HG02678 (cell line): ENCODE measurements around the gene KCNMA1.
"Not testable (repeated sequence)": the region's sequence is repeated elsewhere in the genome, so short reads cannot be mapped to it uniquely, and the experiment has no call there.

Experiments used
- ATAC-seq: cut with Tn5 transposase; IDR thresholded peaks from one replicate; pipeline ENCODE4 v1.9.1; 2021; ENCODE audit warnings: mild to moderate bottlenecking, moderate library complexity; ENCODE audit not compliant: unreplicated experiment

KCNMA1 gene

DNA sequence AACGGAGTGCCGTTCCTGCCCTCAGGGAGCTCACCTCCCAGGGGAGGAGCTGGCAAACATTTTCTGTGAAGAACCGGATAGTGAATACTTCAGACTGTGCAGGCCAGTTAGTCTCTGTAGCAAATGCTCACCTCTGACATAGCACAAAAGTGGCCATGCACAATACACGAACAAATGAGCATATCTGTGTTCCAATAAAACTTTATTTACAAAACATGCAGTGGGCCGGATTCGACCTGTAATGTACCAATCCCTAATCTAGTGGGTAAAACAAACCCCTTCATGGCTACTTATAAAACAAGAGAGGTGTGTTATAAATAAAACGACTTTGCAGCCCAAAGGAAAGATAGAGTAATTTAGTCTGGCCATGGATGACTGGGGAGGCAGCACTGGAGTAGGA, 48.7 kb downstream of the KCNMA1 start:
- no peak for ATAC-seq

DNA sequence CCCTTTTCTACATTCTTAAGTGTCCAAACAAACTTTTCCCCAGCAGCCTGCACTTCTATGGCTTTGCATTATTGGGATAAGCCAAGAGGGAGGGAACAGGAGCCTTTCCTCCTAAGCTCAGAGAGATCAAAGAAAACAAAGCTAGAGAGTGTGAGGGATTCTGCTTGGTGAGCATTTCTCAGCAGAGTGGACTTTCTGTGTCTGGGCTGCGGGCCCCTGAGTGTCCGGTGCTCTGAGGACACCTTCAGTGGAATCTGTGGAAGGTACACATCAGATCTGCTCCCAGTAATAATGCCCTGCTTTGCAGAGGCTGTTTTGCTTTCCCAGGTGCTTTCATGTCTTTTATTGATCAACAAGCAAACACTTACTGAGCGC, 50.2 kb downstream of the KCNMA1 start:
- ATAC-seq, result no peak

DNA sequence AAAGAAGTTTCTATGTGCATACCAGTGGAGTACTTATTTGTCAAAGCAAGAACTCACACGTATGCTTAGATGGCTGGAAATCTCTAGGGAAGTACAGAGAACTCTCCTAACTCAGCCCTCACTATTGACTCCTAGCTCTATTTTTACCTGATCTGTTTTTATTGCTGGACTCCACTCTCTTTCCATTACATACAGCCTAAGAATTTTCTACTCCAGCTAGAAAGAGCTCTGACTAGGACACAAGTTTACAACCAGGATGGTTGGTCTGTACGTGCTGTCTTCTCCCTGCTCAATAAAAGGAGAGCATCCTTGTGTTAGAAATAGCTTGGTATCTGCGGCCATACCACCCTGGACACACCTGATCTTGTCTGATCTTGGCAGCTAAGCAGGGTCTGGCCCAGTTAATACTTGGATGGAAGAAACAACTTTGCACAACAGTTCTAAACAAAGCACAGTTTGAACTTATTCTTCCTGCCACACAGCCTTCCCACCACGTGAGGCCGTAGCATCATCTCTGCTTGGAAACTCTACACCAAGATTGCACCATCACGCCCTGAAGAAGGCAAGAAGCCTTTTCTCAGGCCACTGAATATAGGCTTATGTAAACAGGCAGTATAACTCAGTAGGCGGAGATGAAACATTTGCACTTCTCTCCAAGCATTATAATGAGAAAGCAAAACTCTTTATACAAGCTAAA, 50.7 kb downstream of the KCNMA1 start:
- no peak for ATAC-seq

DNA sequence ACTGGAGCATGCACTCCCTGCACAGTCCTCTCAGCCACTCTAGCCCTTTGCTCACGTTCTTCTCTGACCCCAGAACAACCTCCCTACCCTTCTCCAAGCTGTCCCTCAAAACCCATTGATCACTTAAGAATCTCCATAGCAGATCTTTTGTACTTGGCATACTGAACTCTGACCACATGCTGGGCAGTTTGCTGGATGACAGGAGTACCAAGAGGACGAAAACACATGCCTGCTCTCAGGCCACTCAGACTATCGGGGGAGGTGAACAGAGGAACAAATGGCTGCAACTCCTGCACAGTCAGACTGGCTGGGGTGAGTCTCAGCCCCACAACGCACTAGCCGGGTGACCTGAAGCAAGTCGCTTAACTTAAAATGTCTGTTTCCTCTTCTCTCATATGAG, 52.7 kb downstream of the KCNMA1 start:
- no peak for ATAC-seq

DNA sequence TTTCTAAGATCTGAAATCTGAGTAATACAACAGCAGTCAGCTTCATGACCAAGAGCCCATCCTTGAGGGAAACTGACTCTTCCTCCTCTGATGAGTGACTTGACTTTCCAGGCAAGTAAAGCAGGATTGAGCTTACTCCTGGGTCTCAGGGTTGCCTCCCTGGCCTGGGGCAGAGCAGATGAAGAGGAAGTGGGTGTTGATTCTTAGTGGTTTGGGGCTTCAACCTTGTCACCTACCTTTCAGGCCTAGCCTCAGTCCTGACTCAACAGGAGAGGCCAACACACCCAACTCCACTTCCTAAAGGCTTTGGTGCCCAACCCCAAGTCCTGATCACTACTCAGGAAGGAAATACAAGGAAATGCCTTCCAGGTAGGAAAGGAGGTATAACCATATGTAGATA, 54.1 kb downstream of the KCNMA1 start:
- no peak for ATAC-seq

DNA sequence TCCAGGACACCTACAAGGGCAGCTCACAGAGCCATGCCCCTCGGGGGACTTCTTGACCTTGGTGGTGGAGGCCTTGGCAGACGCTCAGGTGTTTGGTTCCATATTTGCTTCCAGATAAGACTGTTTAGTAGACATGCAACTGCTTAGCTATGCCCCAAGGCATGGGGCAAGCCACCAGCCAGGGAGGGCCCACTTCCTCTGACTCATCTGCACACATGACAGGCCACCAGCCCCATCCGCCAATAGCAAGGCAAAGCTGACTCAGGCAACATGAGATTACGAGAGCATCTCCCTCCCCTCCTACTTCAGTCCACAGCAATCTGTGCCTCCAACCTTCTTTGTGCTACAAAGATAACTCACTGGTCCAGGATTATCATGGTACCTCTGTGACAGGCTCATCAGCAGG, 54.9 kb downstream of the KCNMA1 start:
- ATAC-seq, result no peak

DNA sequence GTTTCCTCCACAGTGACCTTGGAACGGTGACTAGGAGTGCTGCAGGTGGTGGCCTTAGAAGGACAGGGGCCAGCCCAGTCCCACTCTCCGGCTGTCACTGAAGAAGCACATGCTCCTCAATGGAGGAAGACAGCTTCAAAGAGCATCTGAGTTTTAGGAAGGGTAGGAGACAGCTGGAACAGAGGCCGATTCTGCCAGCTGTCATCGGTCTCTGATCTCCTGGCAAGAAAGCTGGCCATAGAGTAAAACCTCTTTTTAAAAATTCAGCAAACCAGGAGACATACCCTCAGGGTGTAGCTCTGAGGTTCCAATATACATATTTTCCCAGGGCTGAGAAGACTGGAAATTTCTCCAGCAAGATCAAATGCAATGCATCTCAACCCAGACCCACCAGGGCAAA, 55.9 kb downstream of the KCNMA1 start:
- no peak for ATAC-seq

DNA sequence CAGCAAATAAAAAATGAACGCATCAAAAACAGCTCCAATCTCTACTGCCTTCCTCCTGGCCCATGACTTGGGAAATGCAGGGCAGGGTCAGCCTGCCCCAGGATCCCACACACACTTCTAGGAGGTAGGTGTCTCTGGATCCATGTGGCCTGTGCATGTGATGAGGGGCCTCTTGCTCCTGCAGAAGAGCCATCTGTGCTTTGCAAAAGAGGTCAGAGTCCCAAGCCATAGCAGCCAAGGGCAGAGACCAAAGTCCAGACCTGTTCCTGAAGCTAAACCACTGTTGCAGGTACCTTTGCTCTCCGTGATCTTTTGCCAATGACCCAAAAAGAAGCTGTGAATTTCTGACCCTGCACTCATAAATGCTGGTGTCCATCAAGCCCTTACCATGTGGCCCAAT, 57.1 kb downstream of the KCNMA1 start:
- ATAC-seq, result no peak

DNA sequence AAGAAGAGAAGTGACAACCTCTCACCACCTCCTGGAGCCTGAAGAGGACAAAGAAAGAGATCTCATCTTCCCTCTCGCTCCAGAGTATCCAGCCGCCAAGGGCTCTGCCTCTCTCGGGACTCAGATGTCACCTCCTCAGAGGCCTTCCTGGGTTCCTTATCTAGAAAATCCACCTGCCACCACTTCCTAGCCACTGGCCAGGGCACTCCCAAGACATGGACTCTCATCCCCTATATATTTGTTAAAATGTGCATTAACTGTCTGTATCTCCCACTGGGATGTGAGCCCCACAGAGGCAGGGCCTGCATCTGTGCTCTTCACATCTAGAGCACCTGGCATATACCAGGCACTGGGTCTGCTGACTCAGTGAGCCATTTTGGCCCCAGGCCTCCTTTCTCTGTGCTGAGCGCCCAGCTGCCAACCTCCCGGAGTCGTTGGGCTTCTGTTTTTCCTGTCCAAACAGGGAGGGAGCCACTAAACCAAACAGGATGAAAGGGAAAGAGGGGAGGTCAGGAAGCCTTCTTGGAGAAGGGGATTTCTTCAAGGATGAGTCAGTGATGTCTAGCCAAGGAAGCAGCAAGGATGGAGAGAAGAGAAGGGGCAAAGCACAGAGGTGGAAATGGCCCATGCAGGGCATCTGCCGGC, 58.9 kb downstream of the KCNMA1 start:
- ATAC-seq, result no peak

DNA sequence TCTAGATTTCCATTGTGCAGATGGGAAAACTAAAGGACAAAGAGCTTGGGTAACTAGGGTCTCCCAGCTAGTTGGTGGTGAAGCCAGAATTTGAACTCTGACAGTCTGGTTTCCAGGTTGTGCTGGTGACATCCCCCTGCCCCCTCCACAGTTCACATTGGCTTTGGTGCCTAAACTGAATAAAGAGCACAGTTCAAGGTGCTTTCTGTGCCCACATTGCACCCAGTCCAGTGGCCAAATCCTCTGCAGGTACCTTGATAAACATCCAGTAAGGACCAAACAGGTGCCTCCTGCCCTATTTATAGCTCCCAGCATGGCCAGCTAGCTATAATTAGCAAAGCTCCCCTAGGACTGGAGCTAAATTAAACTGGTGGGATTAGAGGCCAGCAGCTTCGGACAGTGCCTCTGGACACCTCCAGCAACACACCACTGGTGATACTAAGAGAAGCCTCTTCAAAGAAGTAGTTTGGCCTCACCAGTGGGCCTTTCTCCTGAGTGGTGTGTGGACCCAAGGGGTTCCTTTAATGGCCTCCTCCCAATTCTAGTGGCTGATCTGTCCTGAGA, 59.9 kb downstream of the KCNMA1 start:
- ATAC-seq, result no peak

DNA sequence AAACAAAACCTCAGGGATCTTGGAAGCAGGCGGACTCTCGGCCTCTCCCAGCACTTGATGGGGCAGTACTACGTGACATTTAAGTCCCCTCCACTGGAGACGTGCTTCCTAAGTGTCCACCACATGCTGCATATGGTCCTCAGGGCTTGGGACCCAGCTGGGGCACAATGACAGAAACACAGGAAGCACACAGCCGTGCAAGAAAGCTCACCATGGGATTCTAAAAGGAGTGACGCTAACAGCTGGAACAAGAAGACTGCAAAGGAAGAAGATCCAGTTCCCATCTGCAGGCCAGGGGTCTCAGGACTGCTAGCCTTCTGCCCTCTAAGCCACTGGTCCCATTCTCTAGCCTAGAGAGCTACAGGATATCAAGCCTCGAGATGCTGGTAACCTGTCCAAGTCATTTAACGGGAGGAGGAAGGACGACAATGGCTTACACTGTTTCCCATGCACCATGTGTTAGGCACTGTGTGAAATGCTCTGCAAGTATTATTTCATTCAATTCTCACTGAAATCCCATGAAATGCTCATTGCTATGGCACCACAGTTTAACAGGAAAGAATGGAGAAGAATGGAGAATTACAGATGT, 61.1 kb downstream of the KCNMA1 start:
- no peak for ATAC-seq

DNA sequence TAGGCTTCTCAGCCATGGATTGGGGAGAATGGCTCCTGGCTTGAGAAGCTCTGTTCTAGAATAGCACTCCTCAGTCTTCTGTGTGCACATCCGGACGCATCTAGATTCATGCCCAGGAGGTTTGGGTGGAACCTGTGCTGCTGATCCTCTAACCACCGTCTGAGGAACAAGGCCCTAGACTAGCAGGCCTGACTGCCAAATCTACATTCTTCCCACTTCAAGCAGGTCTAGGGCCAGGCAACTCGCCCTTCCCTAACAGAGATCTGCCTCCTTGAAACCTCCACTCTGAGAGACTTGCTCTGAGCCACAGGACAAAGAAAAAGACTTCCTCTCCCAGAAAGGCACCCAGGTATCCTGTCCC, 61.6 kb downstream of the KCNMA1 start:
- ATAC-seq, result no peak

DNA sequence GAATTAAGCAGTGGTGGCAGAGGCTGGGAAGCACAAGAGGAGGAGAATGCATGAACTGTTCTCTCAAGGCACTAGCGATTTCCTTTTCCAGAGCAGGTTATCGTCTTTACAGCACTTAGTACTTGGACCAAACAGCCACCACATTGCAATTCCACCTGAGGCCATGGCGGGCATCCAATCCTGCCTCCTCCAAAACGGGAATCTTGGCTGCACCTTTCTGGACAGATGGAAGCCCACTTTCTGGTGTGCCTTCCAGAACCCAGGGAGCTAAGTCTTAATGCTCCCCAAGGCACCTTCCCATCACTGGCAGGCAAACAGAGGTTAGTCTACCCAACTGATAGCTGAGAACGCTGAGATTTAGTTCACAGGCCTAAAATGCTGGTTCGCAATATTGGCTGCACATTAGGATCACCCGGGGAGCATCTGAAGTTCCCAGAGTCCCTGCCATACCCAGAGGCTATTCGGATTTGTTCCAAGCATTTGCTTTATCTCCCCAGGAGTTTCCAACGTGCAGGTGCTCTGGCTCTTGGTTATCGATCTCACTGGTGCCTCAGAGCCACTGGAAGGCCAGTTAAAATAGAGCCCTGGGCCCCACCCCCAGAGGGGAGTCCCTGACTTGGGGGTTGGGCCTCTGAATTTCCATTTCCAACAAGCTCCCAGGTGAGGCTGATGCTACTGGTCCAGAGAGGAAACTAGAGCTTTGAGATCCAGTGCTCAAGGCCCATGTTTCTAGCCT, 62.2 kb downstream of the KCNMA1 start:
- no peak for ATAC-seq

DNA sequence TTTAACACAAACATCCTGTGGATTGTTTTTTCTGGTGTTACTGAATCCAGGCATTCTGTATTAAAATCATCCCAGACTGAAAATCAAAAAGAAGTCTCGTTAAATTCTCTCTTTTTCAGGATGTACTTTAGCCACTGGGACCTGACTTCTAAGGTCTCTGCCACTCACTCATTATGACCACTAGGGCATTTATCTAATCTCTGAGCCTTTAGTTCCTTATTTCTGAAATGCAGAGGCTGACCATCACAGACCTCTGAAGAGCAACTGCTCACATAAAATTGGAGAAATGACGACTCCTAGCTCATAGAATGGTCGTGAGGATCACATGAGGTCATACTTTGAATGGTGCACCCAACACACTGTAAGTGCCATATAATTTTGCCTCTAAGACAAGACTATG, 63.2 kb downstream of the KCNMA1 start:
- no peak for ATAC-seq

DNA sequence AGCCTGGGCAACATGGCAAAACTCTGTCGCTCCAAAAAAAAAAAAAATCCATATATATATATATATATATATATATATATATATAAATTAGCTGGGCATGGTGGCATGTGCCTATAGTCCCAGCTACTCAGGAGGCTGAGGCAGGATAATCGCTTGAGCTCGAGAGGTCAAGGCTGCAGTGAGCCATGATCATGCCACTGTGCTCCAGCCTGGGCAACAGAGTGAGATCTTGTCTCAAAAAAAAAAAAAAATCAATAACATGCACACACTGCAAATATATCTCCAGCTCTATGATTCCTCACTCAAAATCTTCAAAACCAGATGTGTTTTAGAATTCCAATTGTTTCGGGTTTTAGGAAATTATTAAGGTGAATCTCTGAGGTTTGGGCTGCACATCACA, 65.1 kb downstream of the KCNMA1 start:
- ATAC-seq, result not testable (repeated sequence)

DNA sequence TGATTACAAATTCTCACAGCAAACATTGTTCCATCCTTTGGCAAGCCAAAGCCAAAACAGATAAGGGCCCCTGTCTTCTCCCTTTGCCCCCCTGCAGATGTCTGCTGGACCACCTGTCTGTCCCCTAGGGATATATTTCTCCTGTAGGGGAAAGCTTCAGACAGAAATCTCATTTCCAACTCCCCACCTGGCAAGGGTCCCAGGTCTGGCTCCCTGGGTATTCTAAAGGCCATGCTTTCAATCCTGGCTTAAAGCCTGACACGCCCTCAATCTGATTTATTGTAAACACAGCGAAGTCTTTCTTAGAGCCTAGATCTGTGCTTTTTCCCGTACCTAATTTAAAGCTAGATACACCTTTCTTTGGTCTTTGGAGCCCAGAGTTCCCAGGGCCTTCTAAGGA, 66.1 kb downstream of the KCNMA1 start:
- no peak for ATAC-seq

DNA sequence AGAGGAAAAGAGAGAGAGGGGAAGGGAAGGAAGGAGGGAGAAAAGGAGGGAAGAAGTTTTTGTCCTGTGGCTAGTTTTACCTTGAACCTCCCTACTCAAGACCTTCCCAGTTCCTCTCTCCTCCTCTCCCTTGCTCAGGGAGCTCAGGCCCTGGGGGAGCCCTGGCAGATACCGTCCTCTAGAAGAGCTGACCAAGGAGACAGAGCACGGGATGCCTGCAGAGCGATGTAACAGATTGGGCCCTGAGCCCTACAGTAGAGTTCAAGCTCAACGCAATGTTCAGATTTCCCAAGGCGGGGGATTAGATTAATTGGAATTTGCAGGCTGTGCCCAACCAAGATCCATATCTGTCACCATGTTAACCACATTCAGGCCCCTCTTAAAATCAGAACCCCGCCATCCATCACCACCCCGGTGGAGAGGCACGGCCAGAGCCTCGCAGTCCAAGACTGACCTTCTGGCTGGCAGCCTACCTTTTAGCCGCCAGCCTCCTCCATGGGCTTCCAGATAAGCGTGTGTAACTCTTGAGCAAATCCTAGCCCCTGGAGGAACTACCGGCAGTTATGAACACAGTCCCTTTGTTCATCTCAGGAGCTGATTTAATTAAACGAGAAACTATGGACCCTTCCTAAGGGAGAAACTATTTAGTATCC, 70.6 kb downstream of the KCNMA1 start:
- ATAC-seq, result no peak

DNA sequence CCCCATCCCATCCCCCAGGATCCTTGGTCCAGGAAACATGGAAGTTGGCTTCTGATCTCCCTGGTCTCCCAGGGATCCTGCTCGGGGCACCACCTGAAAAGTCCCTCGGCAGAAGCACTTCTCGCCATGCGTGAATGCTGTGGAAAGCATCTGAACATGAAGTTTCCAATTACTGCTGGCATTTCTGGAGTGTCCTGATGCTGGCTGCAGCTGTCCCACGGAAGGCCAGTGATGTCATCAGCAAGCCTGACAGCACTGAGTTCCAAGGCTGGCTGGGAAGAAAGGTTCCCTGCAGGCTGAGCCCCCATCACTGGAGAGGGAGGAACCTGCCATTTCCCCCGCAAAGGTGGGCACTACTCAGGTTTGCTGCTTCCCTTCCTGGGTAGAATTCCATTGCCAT, 71.4 kb downstream of the KCNMA1 start:
- ATAC-seq, result no peak

DNA sequence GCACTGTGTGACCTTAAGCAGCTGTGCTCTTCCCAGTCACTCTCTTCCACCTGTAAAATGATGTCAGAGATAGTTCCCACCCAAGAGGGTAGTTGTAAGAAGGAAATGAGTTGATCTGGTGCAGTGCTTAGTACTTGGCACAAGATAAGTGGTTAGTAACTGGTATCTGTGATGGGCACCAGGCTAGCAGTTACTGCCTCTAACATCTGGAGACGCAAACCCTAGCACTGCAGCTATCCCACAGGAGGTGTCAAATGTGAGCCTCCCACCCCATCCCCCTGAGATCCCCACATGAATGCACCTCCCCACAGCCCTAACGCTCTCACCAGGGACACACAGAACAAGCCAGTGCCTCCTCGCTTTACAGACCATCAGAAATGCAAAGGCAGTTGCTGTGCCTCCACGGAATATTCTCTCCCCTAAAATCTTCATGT, 72.0 kb downstream of the KCNMA1 start:
- no peak for ATAC-seq

DNA sequence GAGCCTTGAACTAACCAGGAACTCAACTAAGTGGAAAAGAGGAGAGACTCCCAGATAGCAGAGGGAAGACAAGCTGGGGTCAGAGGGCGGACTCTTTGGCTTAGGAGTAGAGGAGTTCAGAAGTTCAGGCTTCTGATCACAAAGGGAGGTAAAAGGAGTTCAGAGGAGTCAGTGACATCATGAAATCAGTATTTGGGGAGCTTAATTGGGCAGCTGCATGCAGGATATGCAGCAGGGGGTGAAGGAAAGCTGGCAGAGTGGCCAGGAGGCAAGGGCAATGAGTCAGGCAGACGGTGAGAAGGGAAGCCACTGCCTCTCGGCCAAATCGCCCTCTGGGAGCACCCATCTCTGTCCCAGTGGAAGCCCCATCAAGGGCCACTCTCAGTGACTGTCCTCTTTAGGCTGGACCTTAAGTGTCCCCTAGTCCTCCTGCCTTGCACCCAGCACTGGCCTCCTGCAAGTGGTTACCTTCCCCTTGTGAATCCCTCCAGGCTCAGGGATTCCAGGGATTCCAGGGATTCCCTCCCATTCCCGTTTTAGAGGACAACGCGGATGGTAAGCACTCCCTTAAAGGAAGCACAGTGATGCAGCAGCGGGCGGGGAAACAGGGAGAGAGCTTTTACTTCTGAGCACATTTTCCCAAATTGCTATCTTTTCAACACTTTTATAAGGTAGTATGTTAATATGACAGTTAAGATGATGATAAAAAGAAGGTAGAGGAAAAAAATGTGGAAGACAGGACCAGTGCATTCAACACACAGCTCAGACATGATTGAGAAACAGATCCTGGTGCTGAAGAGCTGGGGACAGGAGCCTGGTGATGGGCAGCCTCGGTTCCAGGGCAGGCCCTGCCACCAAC, 72.6 kb downstream of the KCNMA1 start:
- ATAC-seq, result no peak
